PC-3 (cell line): ENCODE measurements around the gene SH3BP4. TPM values are rescaled to one million over a fixed set of nuclear protein-coding genes. Genes with fewer than 3 reads are reported as not detected.
A peak's percentile ranks its signal among the peaks of the same experiment; 100 is the strongest.

ENCODE experiments used
- ATAC-seq: fragments of 200-7000 bp; cut with Tn5 transposase; 2 replicates; pipeline ENCODE4 v1.9.1; 2020; ENCODE audit warnings: mild to moderate bottlenecking, moderate library complexity
- BruUV-seq: library from RNA; stranded (reverse); fragments of 400-500 nt; replicated peaks from 2 replicates; lab custom pipeline; 2021; lab: Mats Ljungman, UMichigan
- CTCF ChIA-PET: fragments of 300-600 bp; sonication (Branson Sonifier 250); formaldehyde crosslinking; loops from one replicate; lab custom pipeline; 2022; ENCODE audit warnings: antibody characterized with exemption; lab: Charles Lee
- POLR2A ChIA-PET: fragments of 300-600 bp; sonication (Branson Sonifier 250); formaldehyde crosslinking; loops from one replicate; lab custom pipeline; 2022; ENCODE audit warnings: antibody characterized with exemption; ENCODE audit not compliant: unreplicated experiment; lab: Charles Lee
- DNase-seq: peaks from one replicate; pipeline ENCODE4 v3.0.0-alpha.2; 2015
- H2AFZ ChIP-seq: fragments of 300-600 bp; sonication (generic); 2 replicates; pipeline ENCODE4 v1.6.0; 2016; ENCODE audit warnings: antibody characterized with exemption, low read length
- H3F3A ChIP-seq: fragments of 300-600 bp; sonication (generic); one replicate; pipeline ENCODE4 v1.6.0; 2017; ENCODE audit warnings: antibody characterized with exemption, low read length, control low read depth, mild to moderate bottlenecking; ENCODE audit not compliant: unreplicated experiment
- H3K27ac ChIP-seq: fragments of 300-600 bp; sonication (generic); 2 replicates; pipeline ENCODE4 v1.5.1; 2016; ENCODE audit warnings: mild to moderate bottlenecking, low read length
- H3K27me3 ChIP-seq: fragments of 300-600 bp; sonication (generic); 2 replicates; pipeline ENCODE4 v1.6.1; 2016; ENCODE audit warnings: low read length, mixed read lengths
- H3K36me3 ChIP-seq: fragments of 300-600 bp; sonication (generic); 2 replicates; pipeline ENCODE4 v1.6.1; 2016; ENCODE audit warnings: low read depth, mixed run types, low read length, mixed read lengths
- H3K4me1 ChIP-seq: fragments of 300-600 bp; sonication (generic); 2 replicates; pipeline ENCODE4 v1.5.1; 2016; ENCODE audit warnings: low read length; ENCODE audit not compliant: insufficient read depth
- H3K4me2 ChIP-seq: fragments of 300-600 bp; sonication (generic); 2 replicates; pipeline ENCODE4 v1.6.0; 2016; ENCODE audit warnings: low read length
- H3K4me3 ChIP-seq: fragments of 300-600 bp; sonication (generic); 2 replicates; pipeline ENCODE4 v1.5.1; 2016; ENCODE audit warnings: mild to moderate bottlenecking, low read length, mixed read lengths
- H3K79me2 ChIP-seq: fragments of 300-600 bp; sonication (generic); 2 replicates; pipeline ENCODE4 v1.6.1; 2017; ENCODE audit warnings: low read length, mixed read lengths
- H3K9ac ChIP-seq: fragments of 300-600 bp; sonication (generic); 2 replicates; pipeline ENCODE4 v1.6.0; 2016; ENCODE audit warnings: mild to moderate bottlenecking, low read length
- H3K9me2 ChIP-seq: fragments of 300-600 bp; sonication (generic); replicated peaks from 2 replicates; pipeline ENCODE4 v1.6.1; 2016; ENCODE audit warnings: mixed run types, low read length, mixed read lengths
- H3K9me3 ChIP-seq: fragments of 300-600 bp; sonication (generic); 2 replicates; pipeline ENCODE4 v1.6.1; 2016; ENCODE audit warnings: low read length, mixed read lengths
- H4K20me1 ChIP-seq: fragments of 300-600 bp; sonication (generic); 2 replicates; pipeline ENCODE4 v1.6.1; 2016; ENCODE audit warnings: low read length, mixed read lengths
- CTCF ChIP-seq: fragments of 300-600 bp; sonication (generic); conservative IDR thresholded peaks from 2 replicates; pipeline ENCODE4 v1.5.1; 2017; ENCODE audit warnings: antibody characterized with exemption, low read depth, mild to moderate bottlenecking, low read length
- EZH2 ChIP-seq: fragments of 300-600 bp; sonication (generic); IDR thresholded peaks from one replicate; pipeline ENCODE4 v1.6.1; 2017; ENCODE audit warnings: antibody characterized with exemption, mild to moderate bottlenecking, low read length; ENCODE audit not compliant: unreplicated experiment
- EZH2phosphoT487 ChIP-seq: fragments of 300-600 bp; sonication (generic); IDR thresholded peaks from 2 replicates; pipeline ENCODE4 v1.6.1; 2018; ENCODE audit warnings: mild to moderate bottlenecking, antibody characterized with exemption, low read length, borderline replicate concordance
- intact Hi-C: fragments of 100-400 bp; cut with micrococcal nuclease; formaldehyde crosslinking; loops from 2 replicates; pipeline ENCODE4 v1.9.0; 2023
- total RNA-seq: library from RNA; depleted of rRNA; stranded (reverse); fragments of >200 nt; gene quantifications from 2 replicates; pipeline ENCODE4 v1.2.3, GENCODE V29; 2014

SH3BP4 gene
- total RNA-seq, 1 experiment from 2014 or later = 35.2 TPM

GRCh38 chr2:235002198-235003095 lies 50.6 kb downstream of the SH3BP4 start:
- H3F3A ChIP-seq = no peaks in the 10 kb centered on the region
- H3K4me2 ChIP-seq = no peak overlapping the region
- no peak overlapping the region for H3K27ac ChIP-seq
- no peak overlapping the region for H3K9ac ChIP-seq
- intact Hi-C loops = no loop called here
- H3K4me1 ChIP-seq = peaks cover 4% of the 10 kb centered on the region
- no peaks in the 10 kb centered on the region for H3K27me3 ChIP-seq
- H3K9me2 ChIP-seq = no peaks in the 10 kb centered on the region
- H4K20me1 ChIP-seq = no peaks in the 10 kb centered on the region; the same call in 1 of the 2 replicates
- no peaks in the 10 kb centered on the region for H3K36me3 ChIP-seq
- no TSS peak for BruUV-seq
- ChIA-PET POLR2A (no interaction called here), CTCF (no interaction called here)
- peaks cover 75% of the 10 kb centered on the region for H3K79me2 ChIP-seq
- H3K9me3 ChIP-seq = no peaks in the 10 kb centered on the region
- TF ChIP-seq EZH2phosphoT487 (no peak), EZH2 (no peak), CTCF (no peak)
- peak; percentile 6 for DNase-seq
- no peak overlapping the region for H2AFZ ChIP-seq
- no peak for ATAC-seq
- no peak overlapping the region for H3K4me3 ChIP-seq

GRCh38 chr2:235003096-235003775 lies 51.4 kb downstream of the SH3BP4 start:
- ChIA-PET CTCF (no interaction called here), POLR2A (no interaction called here)
- no peak overlapping the region for H2AFZ ChIP-seq
- BruUV-seq = no TSS peak
- H3K27me3 ChIP-seq = no peaks in the 10 kb centered on the region
- TF ChIP-seq EZH2 (no peak), EZH2phosphoT487 (no peak)
- H3K27ac ChIP-seq = no peak overlapping the region
- peaks cover 82% of the 10 kb centered on the region for H3K79me2 ChIP-seq
- no peak overlapping the region for H3K4me3 ChIP-seq
- DNase-seq (no peak), ATAC-seq (no peak)
- no peak overlapping the region for H3K9ac ChIP-seq
- H3F3A ChIP-seq = no peaks in the 10 kb centered on the region
- no peaks in the 10 kb centered on the region for H3K9me3 ChIP-seq
- no peak overlapping the region for H3K4me2 ChIP-seq
- intact Hi-C loops = no loop called here
- H4K20me1 ChIP-seq = no peaks in the 10 kb centered on the region; the same call in 1 of the 2 replicates
- H3K36me3 ChIP-seq = no peaks in the 10 kb centered on the region
- H3K4me1 ChIP-seq = peaks cover 12% of the 10 kb centered on the region
- no peaks in the 10 kb centered on the region for H3K9me2 ChIP-seq

- H3K79me2 ChIP-seq = peaks cover 83% of the 10 kb centered on the region
- intact Hi-C loops = no loop called here
- BruUV-seq = no TSS peak
- no peaks in the 10 kb centered on the region for H3F3A ChIP-seq
- TF ChIP-seq EZH2phosphoT487 (no peak), EZH2 (no peak), CTCF (no peak)
- H4K20me1 ChIP-seq = no peaks in the 10 kb centered on the region; the same call in 1 of the 2 replicates
- H3K4me1 ChIP-seq = peaks cover 22% of the 10 kb centered on the region
- H3K27me3 ChIP-seq = no peaks in the 10 kb centered on the region
- DNase-seq (no peak), ATAC-seq (no peak)
- H3K9me3 ChIP-seq = no peaks in the 10 kb centered on the region
- no peaks in the 10 kb centered on the region for H3K36me3 ChIP-seq
- no peak overlapping the region for H3K4me2 ChIP-seq
- H3K27ac ChIP-seq = no peak overlapping the region
- no peak overlapping the region for H3K4me3 ChIP-seq
- H3K9me2 ChIP-seq = no peaks in the 10 kb centered on the region
- ChIA-PET CTCF (no interaction called here), POLR2A (no interaction called here)
- H2AFZ ChIP-seq = no peak overlapping the region
- no peak overlapping the region for H3K9ac ChIP-seq
These were observed 52.6 kb downstream of the SH3BP4 start for GRCh38 chr2:235004329-235004903.
